Smooth muscle cell (in vitro differentiated cells): Measurements from ENCODE around the gene HTT. TPM values are rescaled to one million over a fixed set of nuclear protein-coding genes. Genes with fewer than 3 reads are reported as not detected.

Experiments
- DNase-seq: peaks from one replicate; lab custom pipeline; 2025; ENCODE audit not compliant: unreplicated experiment; lab: John Stamatoyannopoulos, UW
- H2AFZ ChIP-seq: fragments of 200-600 bp; sonication (generic); 2 replicates; pipeline ENCODE4 v1.6.0; 2016; ENCODE audit warnings: antibody characterized with exemption, low read depth, mild to moderate bottlenecking
- H3F3A ChIP-seq: fragments of 200-600 bp; sonication (generic); 2 replicates; pipeline ENCODE4 v1.6.0; 2017; ENCODE audit warnings: antibody characterized with exemption, low read depth
- H3K27ac ChIP-seq: fragments of 200-600 bp; sonication (generic); 2 replicates; pipeline ENCODE4 v1.5.1; 2016; ENCODE audit warnings: low read depth, mild to moderate bottlenecking
- H3K27me3 ChIP-seq: fragments of 200-600 bp; sonication (generic); 2 replicates; pipeline ENCODE4 v1.6.1; 2016; ENCODE audit warnings: low read depth, mild to moderate bottlenecking
- H3K36me3 ChIP-seq: fragments of 200-600 bp; sonication (generic); 2 replicates; pipeline ENCODE4 v1.5.1; 2016; ENCODE audit warnings: low read depth
- H3K4me1 ChIP-seq: fragments of 200-600 bp; sonication (generic); 2 replicates; pipeline ENCODE4 v1.5.1; 2016; ENCODE audit warnings: low read depth
- H3K4me2 ChIP-seq: fragments of 200-600 bp; sonication (generic); 2 replicates; pipeline ENCODE4 v1.6.0; 2016; ENCODE audit warnings: mild to moderate bottlenecking
- H3K4me3 ChIP-seq: fragments of 200-600 bp; sonication (generic); 2 replicates; pipeline ENCODE4 v1.5.1; 2016; ENCODE audit warnings: mild to moderate bottlenecking
- H3K79me2 ChIP-seq: fragments of 200-600 bp; sonication (generic); 2 replicates; pipeline ENCODE4 v1.6.0; 2016; ENCODE audit warnings: low read depth, mild to moderate bottlenecking
- H3K9ac ChIP-seq: fragments of 200-600 bp; sonication (generic); 2 replicates; pipeline ENCODE4 v1.6.0; 2016; ENCODE audit warnings: low read depth
- H3K9me3 ChIP-seq: fragments of 200-600 bp; sonication (generic); replicated peaks from 2 replicates; pipeline ENCODE4 v1.5.1; 2016; ENCODE audit warnings: low read depth
- H4K20me1 ChIP-seq: fragments of 200-600 bp; sonication (generic); 2 replicates; pipeline ENCODE4 v1.6.0; 2016; ENCODE audit warnings: low read depth
- WGBS: methylation state at CpG from one replicate; pipeline ENCODE4 v1.1.7; 2016; ENCODE audit warnings: low lambda C conversion rate; 5-methylcytosine and 5-hydroxymethylcytosine counted together
- polyA plus RNA-seq: library from polyadenylated mRNA; unstranded; fragments of >200 nt; fragmentation: Nextera tagmentation; extraction: Ambion mirVana; gene quantifications from 2 replicates; pipeline ENCODE4 v1.2.1, GENCODE V29; 2016
- total RNA-seq: library from RNA; depleted of rRNA; stranded (reverse); fragments of >200 nt; gene quantifications from 2 replicates; pipeline ENCODE4 v1.2.3, GENCODE V29; 2014
- TF ChIP-seq, protein P1 (sequence below): fragments of 200-600 bp; sonication (generic); IDR thresholded peaks from 2 replicates; pipeline ENCODE4 v1.5.1; 2017; ENCODE audit warnings: borderline replicate concordance, mild to moderate bottlenecking, antibody characterized with exemption; ENCODE audit not compliant: insufficient read depth, poor library complexity, severe bottlenecking

The HTT gene
- total and polyA plus RNA-seq, 2 experiments from 2014 or later: 7.1 to 16.4 TPM

DNA sequence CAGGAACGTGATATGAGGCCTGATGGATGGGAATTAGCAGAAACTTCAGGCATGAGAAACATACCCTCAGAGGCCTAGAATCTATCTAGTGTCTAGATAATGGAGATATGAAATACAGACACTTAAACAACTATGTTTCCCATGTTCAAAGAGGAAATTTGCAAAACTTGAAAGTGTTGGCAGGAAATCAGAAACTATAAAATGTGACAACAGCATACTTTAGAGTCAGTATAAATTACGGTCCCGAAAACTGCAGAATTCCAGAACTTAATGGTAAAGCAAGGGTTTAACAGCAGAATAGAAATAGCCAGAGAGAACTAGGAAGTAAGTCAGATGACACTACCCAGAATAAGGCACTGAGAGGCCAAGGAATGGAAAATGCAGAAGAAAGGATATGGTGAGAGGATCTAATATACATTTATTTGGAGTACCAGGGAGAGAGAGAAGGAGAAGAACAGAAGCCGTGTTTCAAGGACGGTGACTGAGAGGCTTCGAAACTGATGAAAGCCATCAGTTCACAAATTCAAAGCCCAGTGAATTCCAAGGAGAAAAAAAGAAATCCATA is 7.6 kb upstream of the HTT start:
- Histone ChIP-seq H3K79me2 (no peaks in the 10 kb centered on the region), H3K27ac (no peak overlapping the region), H3K4me2 (no peak overlapping the region), H3F3A (no peaks in the 10 kb centered on the region), H3K9me3 (no peaks in the 10 kb centered on the region), H3K27me3 (no peaks in the 10 kb centered on the region), H2AFZ (no peak overlapping the region), H3K4me3 (no peak overlapping the region), H3K4me1 (no peaks in the 10 kb centered on the region), H3K9ac (no peak overlapping the region), H3K36me3 (no peaks in the 10 kb centered on the region), H4K20me1 (peaks cover 2% of the 10 kb centered on the region)
- DNase-seq: no peak
- 82% methylated on average over 6 of the region's 6 CpGs for WGBS
- TF ChIP-seq, protein P1, sequence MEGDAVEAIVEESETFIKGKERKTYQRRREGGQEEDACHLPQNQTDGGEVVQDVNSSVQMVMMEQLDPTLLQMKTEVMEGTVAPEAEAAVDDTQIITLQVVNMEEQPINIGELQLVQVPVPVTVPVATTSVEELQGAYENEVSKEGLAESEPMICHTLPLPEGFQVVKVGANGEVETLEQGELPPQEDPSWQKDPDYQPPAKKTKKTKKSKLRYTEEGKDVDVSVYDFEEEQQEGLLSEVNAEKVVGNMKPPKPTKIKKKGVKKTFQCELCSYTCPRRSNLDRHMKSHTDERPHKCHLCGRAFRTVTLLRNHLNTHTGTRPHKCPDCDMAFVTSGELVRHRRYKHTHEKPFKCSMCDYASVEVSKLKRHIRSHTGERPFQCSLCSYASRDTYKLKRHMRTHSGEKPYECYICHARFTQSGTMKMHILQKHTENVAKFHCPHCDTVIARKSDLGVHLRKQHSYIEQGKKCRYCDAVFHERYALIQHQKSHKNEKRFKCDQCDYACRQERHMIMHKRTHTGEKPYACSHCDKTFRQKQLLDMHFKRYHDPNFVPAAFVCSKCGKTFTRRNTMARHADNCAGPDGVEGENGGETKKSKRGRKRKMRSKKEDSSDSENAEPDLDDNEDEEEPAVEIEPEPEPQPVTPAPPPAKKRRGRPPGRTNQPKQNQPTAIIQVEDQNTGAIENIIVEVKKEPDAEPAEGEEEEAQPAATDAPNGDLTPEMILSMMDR: no peak

DNA sequence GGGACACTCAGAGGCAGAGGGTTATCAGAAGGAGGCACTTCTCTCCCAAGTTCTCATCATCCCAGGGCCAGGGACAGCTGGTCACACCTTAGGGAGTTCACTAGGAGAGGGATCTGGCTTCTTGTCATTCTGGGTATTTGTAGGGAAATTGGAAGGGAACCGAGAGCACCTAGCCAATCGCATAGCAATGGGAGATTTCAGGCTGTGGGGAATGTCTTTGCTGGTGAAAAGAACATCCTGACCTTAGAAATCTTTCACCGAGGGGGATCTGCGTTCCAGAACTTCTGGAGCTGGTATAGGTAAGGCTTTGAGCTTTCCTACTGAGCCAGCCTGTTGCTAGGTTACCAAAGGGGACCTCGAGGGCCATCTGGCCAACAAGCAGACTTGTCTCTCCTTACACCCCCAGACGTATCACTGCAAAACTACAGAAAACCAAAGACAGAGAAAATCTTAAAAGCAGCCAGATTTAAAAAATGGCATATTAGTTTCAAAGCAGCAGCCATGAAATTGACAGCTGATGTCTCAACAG is 6.9 kb upstream of the HTT start:
- DNase-seq: no peak
- TF ChIP-seq, protein P1: no peak
- Histone ChIP-seq H3K4me2 (no peak overlapping the region), H3K9ac (no peak overlapping the region), H3K9me3 (no peaks in the 10 kb centered on the region), H3K4me1 (no peaks in the 10 kb centered on the region), H2AFZ (no peak overlapping the region), H3F3A (no peaks in the 10 kb centered on the region), H3K27ac (no peak overlapping the region), H4K20me1 (peaks cover 2% of the 10 kb centered on the region), H3K4me3 (no peak overlapping the region), H3K79me2 (no peaks in the 10 kb centered on the region), H3K27me3 (no peaks in the 10 kb centered on the region), H3K36me3 (no peaks in the 10 kb centered on the region)
- 90% methylated on average over 6 of the region's 6 CpGs for WGBS

DNA sequence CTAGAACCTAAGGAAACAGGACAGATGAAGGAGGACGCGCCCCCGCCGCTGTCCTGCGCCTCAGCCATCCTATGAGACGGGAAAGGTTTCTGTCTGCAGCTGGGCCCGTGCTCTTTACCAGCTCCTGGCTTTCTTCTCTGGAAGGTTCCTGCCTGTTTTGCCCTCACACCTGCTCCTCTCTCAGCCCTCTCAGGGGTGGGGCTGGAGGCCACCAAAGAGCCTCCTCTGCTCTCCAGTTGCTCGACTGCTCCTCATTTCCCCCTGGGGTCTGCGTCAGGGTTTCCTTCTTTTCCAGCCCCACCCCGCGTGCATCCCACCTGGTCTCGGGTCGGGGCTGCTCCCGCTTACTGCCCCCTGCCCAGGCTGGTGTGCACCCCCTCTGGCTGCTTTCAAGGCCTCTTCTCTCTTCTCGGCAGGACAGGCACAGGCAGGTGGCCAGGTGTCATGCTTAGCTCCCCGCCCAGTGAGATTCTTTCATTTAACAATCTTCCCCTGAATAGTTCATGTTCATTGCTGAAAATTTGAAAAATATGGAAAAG is 4.8 kb upstream of the HTT start:
- DNase-seq: no peak
- Histone ChIP-seq H2AFZ (no peak overlapping the region), H3F3A (no peaks in the 10 kb centered on the region), H3K27ac (no peak overlapping the region), H3K9ac (no peak overlapping the region), H3K4me2 (no peak overlapping the region), H3K79me2 (no peaks in the 10 kb centered on the region), H3K27me3 (no peaks in the 10 kb centered on the region), H3K4me3 (no peak overlapping the region), H3K4me1 (peaks cover 4% of the 10 kb centered on the region), H3K36me3 (no peaks in the 10 kb centered on the region), H3K9me3 (no peaks in the 10 kb centered on the region), H4K20me1 (no peaks in the 10 kb centered on the region)
- TF ChIP-seq, protein P1: no peak
- 90% methylated on average over 16 of the region's 16 CpGs for WGBS
